GM18873 (cell line): ENCODE measurements around the gene C19orf18.

Source experiments
- ATAC-seq: cut with Tn5 transposase; IDR thresholded peaks from one replicate; pipeline ENCODE4 v1.9.1; 2021; ENCODE audit warnings: mild to moderate bottlenecking, moderate library complexity, moderate number of reproducible peaks; ENCODE audit not compliant: unreplicated experiment, low FRiP score

The C19orf18 gene

GRCh38 chr19:57949296-57949695, 25.0 kb downstream of the C19orf18 start:
- ATAC-seq: no peak

GRCh38 chr19:57947419-57948134, 26.8 kb downstream of the C19orf18 start, which contains the start of gene ZNF256:
ZNF256 (minus strand) TSS chr19:57947706; CDS start chr19:57947474, 232 bp downstream.
- peak; percentile 70 for ATAC-seq

GRCh38 chr19:57947088-57947418, 27.3 kb downstream of the C19orf18 start:
- ATAC-seq: peak; percentile 15

- ATAC-seq: no peak
Measured at GRCh38 chr19:57946316-57946715, 28.0 kb downstream of the C19orf18 start.

- no peak for ATAC-seq
Measured at GRCh38 chr19:57941593-57941992, 32.7 kb downstream of the C19orf18 start.

GRCh38 chr19:57935731-57936130, 38.6 kb downstream of the C19orf18 start:
- no peak for ATAC-seq

- peak; percentile 50 for ATAC-seq
Measured at GRCh38 chr19:57934820-57935665, 39.3 kb downstream of the C19orf18 start, which contains the start of gene ZNF418. ZNF418 (minus strand) TSS chr19:57935402; CDS start chr19:57933822, 1,580 bp downstream.

- no peak for ATAC-seq
Measured at GRCh38 chr19:57927587-57927986, 46.7 kb downstream of the C19orf18 start.

GRCh38 chr19:57916168-57916995, 58.0 kb downstream of the C19orf18 start, which contains the start of gene ZNF417:
ZNF417 (minus strand) TSS chr19:57916592; CDS start chr19:57916411, 181 bp downstream.
- peak; percentile 90 for ATAC-seq

- ATAC-seq: no peak
Measured at GRCh38 chr19:57914531-57914930, 59.8 kb downstream of the C19orf18 start.
